Motor neuron (in vitro differentiated cells): ENCODE measurements around the gene ADRM1. TPM values are rescaled to one million over a fixed set of nuclear protein-coding genes. Genes with fewer than 3 reads are reported as not detected.

Experiments used
- ATAC-seq, 8 experiments: fragments of 200-7000 bp; cut with Tn5 transposase; replicated peaks in 6 of 8; 2 replicates each; pipeline ENCODE4 v1.8.0; 2021; ENCODE audit warnings: mild to moderate bottlenecking in 8 of 8, moderate library complexity in 8 of 8
- H3K27ac ChIP-seq, 2 donors: fragments of 250-450 bp; sonication (Bioruptor Pico); 2 replicates each; pipeline ENCODE4 v1.9.0; 2021; ENCODE audit warnings: antibody characterized with exemption in 2 of 2, mild to moderate bottlenecking in 2 of 2, moderate library complexity in 1 of 2
- H3K4me1 ChIP-seq, 2 donors: fragments of 250-450 bp; sonication (Bioruptor Pico); replicated peaks in 1 of 2; 2 replicates each; pipeline ENCODE4 v1.6.1; 2021; ENCODE audit warnings: antibody characterized with exemption in 2 of 2, mild to moderate bottlenecking in 2 of 2, moderate library complexity in 1 of 2
- H3K4me3 ChIP-seq, 5 donors: fragments of 250-450 bp; sonication (Bioruptor Pico); 2 replicates each; pipeline ENCODE4 v1.9.0; 2021; ENCODE audit warnings: antibody characterized with exemption in 5 of 5, mild to moderate bottlenecking in 5 of 5, moderate library complexity in 4 of 5
- WGBS, 10 experiments: fragments of 450-650 bp; shearing (Covaris generic); methylation state at CpG; one replicate each; pipeline ENCODE4 v1.0.0; 2022; 5-methylcytosine and 5-hydroxymethylcytosine counted together
- in situ Hi-C, 9 experiments: fragments of 400-800 bp; cut with MboI; loops; one replicate each; pipeline ENCODE4 v1.15.0; 2021; ENCODE audit warnings: low sequenced_read_pairs in 9 of 9, low pct_unique_long_range_greater_than_20kb in 2 of 9; ENCODE audit not compliant: unreplicated experiment in 9 of 9
- total RNA-seq, 8 experiments: library from RNA; unstranded; fragments of 300-600 nt; gene quantifications; 2 replicates each; pipeline versions ENCODE4 v1.2.3 to v1.2.4, GENCODE V29; 2022

Gene ADRM1
- total RNA-seq, 8 experiments from 2014 or later, result 42.8 to 151 (median 87.9) TPM

GRCh38 chr20:62292108-62292507 is 10.7 kb upstream of the ADRM1 start:
- ATAC-seq, result peak in 1 of 8 experiments; percentile 9
- Histone ChIP-seq H3K27ac (no peak overlapping the region), H3K4me3 (no peak overlapping the region), H3K4me1 (no peaks in the 10 kb centered on the region)
- in situ Hi-C loops, result loop anchor here in 1 of 9 experiments (25.0 kb wide), 1 partner anchor 95 kb away; the partner anchor contains the start of gene RPS21
- WGBS, 10 experiments, result 61 to 100% (median 94%) methylated on average over 1 to 6 of the region's 11 CpGs; no CpG with 5 or more reads in 5 of the 10 experiments

- peak in 1 of 8 experiments; percentile 3 for ATAC-seq
- H3K4me3 ChIP-seq, result no peak overlapping the region
- H3K27ac ChIP-seq, result no peak overlapping the region
- WGBS, 10 experiments, result 41 to 100% (median 73%) methylated on average over 3 to 8 of the region's 20 CpGs; no CpG with 5 or more reads in 3 of the 10 experiments
- in situ Hi-C loops, result loop anchor here in 1 of 9 experiments (25.0 kb wide), 1 partner anchor 94 kb away; the partner anchor contains the start of gene RPS21
- H3K4me1 ChIP-seq, result no peaks in the 10 kb centered on the region
Measured at GRCh38 chr20:62293111-62293784, 9.5 kb upstream of the ADRM1 start.

- in situ Hi-C loops, result loop anchor here in 1 of 9 experiments (25.0 kb wide), 1 partner anchor 93 kb away; the partner anchor contains the start of gene RPS21
- H3K4me1 ChIP-seq, result no peaks in the 10 kb centered on the region
- no peak overlapping the region for H3K27ac ChIP-seq
- WGBS, 10 experiments, result 65 to 93% (median 82%) methylated on average over 4 to 8 of the region's 9 CpGs; no CpG with 5 or more reads in 2 of the 10 experiments
- no peak for ATAC-seq
- H3K4me3 ChIP-seq, result no peak overlapping the region
Measured at GRCh38 chr20:62293946-62294345, 8.9 kb upstream of the ADRM1 start.

GRCh38 chr20:62294516-62294915 is 8.3 kb upstream of the ADRM1 start:
- in situ Hi-C loops, result loop anchor here in 1 of 9 experiments (25.0 kb wide), 1 partner anchor 93 kb away; the partner anchor contains the start of gene RPS21

GRCh38 chr20:62296724-62297448 is 5.9 kb upstream of the ADRM1 start:
- 85 to 100% (median 96%) methylated on average over 1 to 8 of the region's 30 CpGs; no CpG with 5 or more reads in 6 of the 10 experiments for WGBS, 10 experiments
- Histone ChIP-seq H3K4me3 (no peak overlapping the region), H3K27ac (no peak overlapping the region), H3K4me1 (no peaks in the 10 kb centered on the region)
- in situ Hi-C loops, result loop anchor here in 1 of 9 experiments (25.0 kb wide), 1 partner anchor 90 kb away; the partner anchor contains the start of gene RPS21
- peak in 1 of 8 experiments; percentile 6 for ATAC-seq

More at GRCh38 chr20:62294516-62294915, 8.3 kb upstream of the ADRM1 start:
- Histone ChIP-seq H3K4me1 (no peaks in the 10 kb centered on the region), H3K4me3 (no peak overlapping the region), H3K27ac (no peak overlapping the region)
- no peak for ATAC-seq
- 80 to 100% (median 89%) methylated on average over 1 to 17 of the region's 17 CpGs for WGBS, 10 experiments

GRCh38 chr20:62297449-62298227 is 5.2 kb upstream of the ADRM1 start:
- H3K27ac ChIP-seq, result no peak overlapping the region
- in situ Hi-C loops, result loop anchor here in 1 of 9 experiments (25.0 kb wide), 1 partner anchor 90 kb away; the partner anchor contains the start of gene RPS21
- WGBS, 10 experiments, result 0 to 95% (median 71%) methylated on average over 1 to 6 of the region's 29 CpGs; no CpG with 5 or more reads in 4 of the 10 experiments
- no peak for ATAC-seq
- H3K4me3 ChIP-seq, result no peak overlapping the region
- no peaks in the 10 kb centered on the region for H3K4me1 ChIP-seq

GRCh38 chr20:62298577-62299249 is 4.1 kb upstream of the ADRM1 start:
- no peak overlapping the region for H3K4me3 ChIP-seq
- in situ Hi-C loops, result loop anchor here in 1 of 9 experiments (25.0 kb wide), 1 partner anchor 89 kb away; the partner anchor contains the start of gene RPS21
- WGBS, 10 experiments, result 60 to 100% (median 96%) methylated on average over 1 to 17 of the region's 33 CpGs; no CpG with 5 or more reads in 3 of the 10 experiments
- no peak overlapping the region for H3K27ac ChIP-seq
- no peaks in the 10 kb centered on the region for H3K4me1 ChIP-seq
- ATAC-seq, result no peak

GRCh38 chr20:62299666-62300236 is 3.0 kb upstream of the ADRM1 start:
- H3K27ac ChIP-seq, result no peak overlapping the region
- in situ Hi-C loops, result loop anchor here in 2 of 9 experiments (10.0 to 25.0 kb wide), 2 partner anchors 85 to 88 kb away; partner anchors contain the start of gene RPS21 (in 2 of the 2)
- H3K4me1 ChIP-seq, result peaks cover 9 to 10% of the 10 kb centered on the region in 2 donors
- 20 to 85% (median 76%) methylated on average over 1 to 9 of the region's 12 CpGs; no CpG with 5 or more reads in 2 of the 10 experiments for WGBS, 10 experiments
- H3K4me3 ChIP-seq, result no peak overlapping the region
- ATAC-seq, result no peak

- 50 to 100% (median 80%) methylated on average over 1 to 11 of the region's 11 CpGs; no CpG with 5 or more reads in 5 of the 10 experiments for WGBS, 10 experiments
- no peak overlapping the region for H3K4me3 ChIP-seq
- H3K27ac ChIP-seq, result no peak overlapping the region
- in situ Hi-C loops, result loop anchor here in 1 of 9 experiments (10.0 kb wide), 1 partner anchor 84 kb away; the partner anchor contains the start of gene RPS21
- H3K4me1 ChIP-seq, result peaks cover 9 to 12% of the 10 kb centered on the region in 2 donors
- no peak for ATAC-seq
Measured at GRCh38 chr20:62300319-62300718, 2.5 kb upstream of the ADRM1 start.

GRCh38 chr20:62301111-62301668 is 1.6 kb upstream of the ADRM1 start:
- in situ Hi-C loops, result loop anchor here in 1 of 9 experiments (10.0 kb wide), 1 partner anchor 84 kb away; the partner anchor contains the start of gene RPS21
- H3K27ac ChIP-seq, result no peak overlapping the region
- WGBS, 10 experiments, result 0 to 100% (median 81%) methylated on average over 1 to 8 of the region's 11 CpGs
- no peak overlapping the region for H3K4me3 ChIP-seq
- peaks cover 9 to 12% of the 10 kb centered on the region in 2 donors for H3K4me1 ChIP-seq
- ATAC-seq, result no peak

GRCh38 chr20:62301773-62302340 is 940 bp upstream of the ADRM1 start:
- in situ Hi-C loops, result loop anchor here in 1 of 9 experiments (10.0 kb wide), 1 partner anchor 83 kb away; the partner anchor contains the start of gene RPS21
- ATAC-seq, result peak; percentile 27 to 57 (median 48)

More at GRCh38 chr20:62301773-62302340, 940 bp upstream of the ADRM1 start:
- H3K4me3 ChIP-seq, result peak overlapping the region; percentile 42 to 93 (median 84)
- WGBS, 10 experiments, result 0 to 20% (median 0%) methylated on average over 1 to 16 of the region's 24 CpGs; no CpG with 5 or more reads in 6 of the 10 experiments
- peak overlapping the region; percentile 36 to 90 for H3K27ac ChIP-seq
- peaks cover 9 to 12% of the 10 kb centered on the region in 2 donors for H3K4me1 ChIP-seq
